HepG2 (cell line): ENCODE measurements around the gene ANKS1B. TPM values are rescaled to one million over a fixed set of nuclear protein-coding genes. Genes with fewer than 3 reads are reported as not detected.

ENCODE experiments used
- ATAC-seq: fragments of 200-7000 bp; cut with Tn5 transposase; 3 replicates; pipeline ENCODE4 v1.9.1; 2020; ENCODE audit warnings: mild to moderate bottlenecking, moderate library complexity
- BruUV-seq: library from RNA; stranded (reverse); fragments of 400-500 nt; replicated peaks from 2 replicates; lab custom pipeline; 2021; lab: Mats Ljungman, UMichigan
- CTCF ChIA-PET: fragments of 300-600 bp; formaldehyde crosslinking; extraction: SDS; loops from one replicate; lab custom pipeline; 2021; ENCODE audit warnings: low total read pairs, inconsistent platforms, low intra/inter-chr PET ratio; lab: Yijun Ruan, JAX
- POLR2A ChIA-PET: fragments of 350-600 bp; sonication (Branson Sonifier 250); formaldehyde crosslinking; loops from one replicate; lab custom pipeline; 2020; ENCODE audit warnings: antibody characterized with exemption, inconsistent platforms; lab: Yijun Ruan, JAX
- DNase-seq: peaks from one replicate; pipeline ENCODE4 v3.0.0-alpha.2; 2015; ENCODE audit warnings: low spot score
- FAIRE-seq: peaks from 3 replicates; lab custom pipeline; 2011; peaks lifted over from hg19 to GRCh38; lab: Jason Lieb, UNC
- H2AFZ ChIP-seq: one replicate; pipeline ENCODE4 v1.6.1; 2011; ENCODE audit warnings: low read length, inconsistent platforms
- H3K27ac ChIP-seq: fragments of 300-600 bp; 3 replicates; pipeline ENCODE4 v1.8.0; 2011; ENCODE audit warnings: mixed run types, mild to moderate bottlenecking, mixed read lengths, low read length, inconsistent platforms; ENCODE audit not compliant: insufficient read depth; ENCODE audit errors: extremely low read length
- H3K27me3 ChIP-seq, 2 experiments: fragments of 200-600 bp in 1 of 2; 2 replicates in 1 of 2; 3 replicates in 1 of 2; pipeline versions ENCODE4 v1.6.0 to v1.8.0; 2011; ENCODE audit warnings: low read length in 2 of 2, mild to moderate bottlenecking in 2 of 2, moderate library complexity in 2 of 2, inconsistent platforms in 1 of 2; ENCODE audit not compliant: insufficient read depth in 2 of 2, control insufficient read depth in 1 of 2
- H3K36me3 ChIP-seq, 2 experiments: fragments of 200-600 bp in 1 of 2; replicated peaks in 1 of 2; 2 replicates in 1 of 2; 3 replicates in 1 of 2; pipeline versions ENCODE4 v1.5.1 to v1.8.0; 2011; ENCODE audit warnings: low read length in 2 of 2, inconsistent platforms in 1 of 2; ENCODE audit not compliant: insufficient read depth in 2 of 2, control insufficient read depth in 1 of 2
- H3K4me1 ChIP-seq: 2 replicates; pipeline ENCODE4 v1.5.1; 2012; ENCODE audit warnings: low read length, inconsistent platforms; ENCODE audit not compliant: insufficient read depth
- H3K4me2 ChIP-seq: 2 replicates; pipeline ENCODE4 v1.6.0; 2011; ENCODE audit warnings: low read depth, low read length, inconsistent platforms
- H3K4me3 ChIP-seq, 3 experiments: fragments of 200-600 bp in 1 of 3; sonication (generic), shearing (Covaris generic) in 1 of 3; replicated peaks in 1 of 3; 2 replicates each; pipeline ENCODE4 v1.5.1; 2011 to 2016; ENCODE audit warnings: low read length in 3 of 3, inconsistent platforms in 2 of 3, low read depth in 2 of 3, mild to moderate bottlenecking in 2 of 3, control low read depth in 1 of 3, mixed read lengths in 1 of 3; ENCODE audit not compliant: insufficient read depth in 1 of 3
- H3K79me2 ChIP-seq: one replicate; pipeline ENCODE4 v1.6.1; 2011; ENCODE audit warnings: low read length, inconsistent platforms; ENCODE audit not compliant: insufficient read depth
- H3K9ac ChIP-seq: 2 replicates; pipeline ENCODE4 v1.6.0; 2011; ENCODE audit warnings: mild to moderate bottlenecking, low read depth, low read length, inconsistent platforms; ENCODE audit not compliant: insufficient read depth
- H3K9me3 ChIP-seq: 2 replicates; pipeline ENCODE4 v1.5.1; 2012; ENCODE audit warnings: mild to moderate bottlenecking, low read length
- H4K20me1 ChIP-seq: 2 replicates; pipeline ENCODE4 v1.6.0; 2011; ENCODE audit warnings: inconsistent platforms, mild to moderate bottlenecking, low read length, moderate library complexity; ENCODE audit not compliant: insufficient read depth
- CEBPB ChIP-seq: IDR thresholded peaks from 2 replicates; pipeline ENCODE4 v1.6.1; 2011; ENCODE audit warnings: low read depth, low read length, improper control_type of control experiment, borderline replicate concordance
- CTCF ChIP-seq: sonication (generic); formaldehyde crosslinking; IDR thresholded peaks from 2 replicates; pipeline ENCODE4 v1.5.0; 2020; ENCODE audit warnings: mild to moderate bottlenecking, missing genetic modification reagents, moderate library complexity
- ELF4 ChIP-seq: sonication (generic); formaldehyde crosslinking; IDR thresholded peaks from 2 replicates; pipeline ENCODE4 v1.5.0; 2020; ENCODE audit warnings: missing genetic modification reagents, mild to moderate bottlenecking, moderate library complexity, borderline replicate concordance
- EP300 ChIP-seq, 3 experiments: sonication (generic) in 1 of 3; formaldehyde crosslinking in 1 of 3; IDR thresholded peaks; 2 replicates each; pipeline versions ENCODE4 v1.5.1 to v1.6.1; 2011 to 2020; ENCODE audit warnings: low read depth in 2 of 3, low read length in 2 of 3, borderline replicate concordance in 1 of 3, improper control_type of control experiment in 1 of 3, mild to moderate bottlenecking in 1 of 3, missing genetic modification reagents in 1 of 3, moderate library complexity in 1 of 3
- GPN1 ChIP-seq: sonication (generic); formaldehyde crosslinking; IDR thresholded peaks from 2 replicates; pipeline ENCODE4 v1.5.1; 2020; ENCODE audit warnings: missing genetic modification reagents, borderline replicate concordance
- HNRNPUL1 ChIP-seq: fragments of 200-400 bp; formaldehyde crosslinking; IDR thresholded peaks from 2 replicates; pipeline ENCODE4 v1.6.1; 2017; ENCODE audit warnings: low read depth, mild to moderate bottlenecking, low read length, moderate library complexity
- NFIC ChIP-seq: IDR thresholded peaks from 2 replicates; pipeline ENCODE4 v1.6.1; 2012; ENCODE audit warnings: mild to moderate bottlenecking, low read length, inconsistent platforms
- SKIL ChIP-seq: sonication (generic); formaldehyde crosslinking; IDR thresholded peaks from 2 replicates; pipeline ENCODE4 v1.8.0; 2022; ENCODE audit warnings: missing genetic modification reagents, mild to moderate bottlenecking, moderate library complexity, borderline replicate concordance
- ZNF230 ChIP-seq: sonication (generic); formaldehyde crosslinking; IDR thresholded peaks from 2 replicates; pipeline ENCODE4 v1.4.0; 2020; ENCODE audit warnings: mild to moderate bottlenecking, missing genetic modification reagents
- ZNF232 ChIP-seq: sonication (generic); formaldehyde crosslinking; IDR thresholded peaks from 2 replicates; pipeline ENCODE4 v1.4.0; 2020; ENCODE audit warnings: missing genetic modification reagents, borderline replicate concordance
- ZNF317 ChIP-seq: sonication (generic); formaldehyde crosslinking; IDR thresholded peaks from 2 replicates; pipeline ENCODE4 v1.5.0; 2020; ENCODE audit warnings: mild to moderate bottlenecking, missing genetic modification reagents
- ZNF337 ChIP-seq: sonication (generic); formaldehyde crosslinking; IDR thresholded peaks from 2 replicates; pipeline ENCODE4 v1.5.1; 2020; ENCODE audit warnings: missing genetic modification reagents, low read depth, mild to moderate bottlenecking, borderline replicate concordance
- ZNF570 ChIP-seq: sonication (generic); formaldehyde crosslinking; IDR thresholded peaks from 2 replicates; pipeline ENCODE4 v1.4.0; 2020; ENCODE audit warnings: mild to moderate bottlenecking, missing genetic modification reagents, borderline replicate concordance
- ZNF710 ChIP-seq: sonication (generic); formaldehyde crosslinking; IDR thresholded peaks from 2 replicates; pipeline ENCODE4 v1.5.0; 2020; ENCODE audit warnings: mild to moderate bottlenecking, missing genetic modification reagents, borderline replicate concordance
- ZNF800 ChIP-seq: sonication (generic); formaldehyde crosslinking; IDR thresholded peaks from 2 replicates; pipeline ENCODE4 v1.4.0; 2020; ENCODE audit warnings: missing genetic modification reagents
- WGBS: methylation state at CpG from one replicate; pipeline ENCODE4 v1.1.6; 2017; ENCODE audit warnings: low lambda C conversion rate; 5-methylcytosine and 5-hydroxymethylcytosine counted together
- in situ Hi-C: cut with HindIII; loops from 2 replicates; pipeline ENCODE4 v1.10.0; 2017; ENCODE audit warnings: low pct_unique_long_range_greater_than_20kb; ENCODE audit not compliant: extremely low pct_ligation_motif_present
- intact Hi-C: fragments of 100-400 bp; cut with micrococcal nuclease; formaldehyde crosslinking; loops from one replicate; pipeline ENCODE4 v1.10.0; 2022; ENCODE audit not compliant: unreplicated experiment
- polyA plus RNA-seq, 8 experiments: library from polyadenylated mRNA; depleted of rRNA in 3 of 8; stranded (reverse) in 7 of 8; unstranded in 1 of 8; fragments of >200 nt; fragmentation: Illumina TruSeq in 4 of 8; extraction: Trizol in 4 of 8; gene quantifications; 2 replicates each; pipeline versions ENCODE4 v1.2.1 to v1.2.3, GENCODE V29; 2011 to 2016; ENCODE audit warnings: low read depth in 4 of 8, missing spikeins in 1 of 8, mixed read lengths in 1 of 8; ENCODE audit not compliant: insufficient read depth in 1 of 8
- total RNA-seq, 5 experiments: library from RNA; depleted of rRNA; stranded (reverse); fragments of >200 nt; fragmentation: Illumina TruSeq; extraction: Trizol; gene quantifications; 2 replicates each; pipeline ENCODE4 v1.2.3, GENCODE V29; 2016; ENCODE audit warnings: low read depth in 1 of 5

The ANKS1B gene
- total and polyA plus RNA-seq, 2 of the 13 experiments (the other 11 are each of a cell fraction or from before 2014, with no cell fraction given): 0.15 TPM; not detected in 1

GRCh38 chr12:99281277-99281676 lies 703.5 kb downstream of the ANKS1B start:
- in situ Hi-C loops: no loop called here
- ChIA-PET CTCF (no interaction called here), POLR2A (no interaction called here)
- no peak overlapping the region for H3K9ac ChIP-seq
- peaks cover 9% of the 10 kb centered on the region for H3K9me3 ChIP-seq
- no peaks in the 10 kb centered on the region for H3K27me3 ChIP-seq
- BruUV-seq: no TSS peak
- intact Hi-C loops: no loop called here
- no peaks in the 10 kb centered on the region for H3K4me1 ChIP-seq
- ATAC-seq (no peak), DNase-seq (no peak), FAIRE-seq (no peak)
- H3K36me3 ChIP-seq: no peaks in the 10 kb centered on the region
- TF ChIP-seq ZNF800 (CRISPR knock-in tag): no peak
- no peak for TF ChIP-seq ZNF337 (CRISPR knock-in tag)
- TF ChIP-seq NFIC: no peak
- no peak for TF ChIP-seq SKIL (CRISPR knock-in tag)
- TF ChIP-seq ZNF230 (CRISPR knock-in tag): no peak
- no peak for TF ChIP-seq EP300 (IDR thresholded peaks at IDR 0.05; ENCODE audit: low read depth in 2 of 2, low read length in 2 of 2)
- TF ChIP-seq EP300 (CRISPR knock-in tag; IDR thresholded peaks at IDR 0.05; ENCODE audit: borderline replicate concordance): no peak
- no peak for TF ChIP-seq ELF4 (CRISPR knock-in tag)
- no peak for TF ChIP-seq ZNF710 (CRISPR knock-in tag)
- TF ChIP-seq ZNF570 (CRISPR knock-in tag): no peak
- no peak for TF ChIP-seq ZNF232 (CRISPR knock-in tag)
- no peak for TF ChIP-seq HNRNPUL1
- no peak for TF ChIP-seq CEBPB
- no peak for TF ChIP-seq GPN1 (CRISPR knock-in tag)
- no peak for TF ChIP-seq ZNF317 (CRISPR knock-in tag)
- TF ChIP-seq CTCF (CRISPR knock-in tag): no peak
- H2AFZ ChIP-seq: no peak overlapping the region
- no peaks in the 10 kb centered on the region for H4K20me1 ChIP-seq
- H3K79me2 ChIP-seq: no peaks in the 10 kb centered on the region
- no peak overlapping the region for H3K27ac ChIP-seq
- H3K4me2 ChIP-seq: no peak overlapping the region
- WGBS: 1% methylated on average over 2 of the region's 2 CpGs
- no peak overlapping the region for H3K4me3 ChIP-seq
